IPS-18a (cell line): Measurements from ENCODE around the gene NEGR1.

Experiments
- H3K27ac ChIP-seq: one replicate; pipeline ENCODE4 v1.5.1; 2013; ENCODE audit warnings: low read length
- H3K27me3 ChIP-seq: one replicate; pipeline ENCODE4 v1.6.1; 2013; ENCODE audit warnings: mild to moderate bottlenecking, low read length; ENCODE audit not compliant: control insufficient read depth, insufficient read depth
- H3K36me3 ChIP-seq: one replicate; pipeline ENCODE4 v1.6.1; 2013; ENCODE audit warnings: low read depth, low read length; ENCODE audit not compliant: control insufficient read depth
- H3K4me1 ChIP-seq: one replicate; pipeline ENCODE4 v1.6.1; 2013; ENCODE audit warnings: low read depth, low read length; ENCODE audit not compliant: control insufficient read depth
- H3K4me3 ChIP-seq: one replicate; pipeline ENCODE4 v1.5.1; 2013; ENCODE audit warnings: low read length
- H3K9ac ChIP-seq: one replicate; pipeline ENCODE4 v1.6.1; 2013; ENCODE audit warnings: mild to moderate bottlenecking, low read length, moderate library complexity
- H3K9me3 ChIP-seq: one replicate; pipeline ENCODE4 v1.6.1; 2013; ENCODE audit warnings: low read depth, low read length; ENCODE audit not compliant: control insufficient read depth

NEGR1 gene

DNA sequence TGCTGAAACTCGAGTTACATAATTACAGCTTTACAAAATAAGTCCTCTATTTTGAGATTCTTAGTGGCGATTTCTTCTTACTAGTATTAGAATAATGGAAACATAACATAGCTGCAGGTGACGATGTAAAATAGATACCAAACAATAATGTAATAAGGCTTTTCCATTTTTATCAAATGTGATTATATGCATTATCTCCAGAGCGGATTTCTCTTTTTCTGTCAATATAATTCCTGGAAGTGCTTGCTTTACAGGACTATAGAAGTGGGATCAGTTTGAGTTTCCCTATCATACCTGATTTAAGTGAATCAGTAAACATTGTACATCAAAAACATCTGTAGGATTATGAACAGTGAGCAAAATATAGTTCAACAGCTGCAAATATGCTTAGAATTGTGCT is 442.5 kb downstream of the NEGR1 start:
- Histone ChIP-seq H3K27me3 (no peaks in the 10 kb centered on the region), H3K4me1 (peaks cover 15% of the 10 kb centered on the region), H3K27ac (no peak overlapping the region), H3K4me3 (no peak overlapping the region), H3K36me3 (no peaks in the 10 kb centered on the region), H3K9me3 (no peaks in the 10 kb centered on the region), H3K9ac (no peak overlapping the region)

GRCh38 chr1:71836904-71837303 is 445.4 kb downstream of the NEGR1 start:
- Histone ChIP-seq H3K36me3 (no peaks in the 10 kb centered on the region), H3K4me1 (peaks cover 15% of the 10 kb centered on the region), H3K27ac (peak overlapping the region; percentile 36), H3K27me3 (no peaks in the 10 kb centered on the region), H3K9me3 (no peaks in the 10 kb centered on the region), H3K4me3 (no peak overlapping the region), H3K9ac (no peak overlapping the region)

DNA sequence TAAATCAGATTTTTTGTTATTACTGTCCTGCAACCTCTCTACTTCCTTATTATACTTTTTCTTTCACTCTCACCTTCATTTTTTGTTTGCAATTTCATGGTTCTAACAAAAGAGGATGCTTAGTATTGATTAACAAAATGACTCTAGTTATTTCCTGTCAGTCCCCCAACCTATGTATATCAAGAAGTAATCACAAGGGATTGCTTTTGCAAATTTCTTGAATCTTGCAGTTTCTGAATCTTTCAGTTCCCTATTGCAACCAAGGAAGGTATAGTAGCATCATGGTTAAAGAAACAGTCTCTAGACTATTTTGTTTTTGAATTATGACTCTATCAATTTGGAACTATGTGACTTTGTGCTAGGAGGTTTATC is 446.9 kb downstream of the NEGR1 start:
- H3K36me3 ChIP-seq, result no peaks in the 10 kb centered on the region
- no peak overlapping the region for H3K4me3 ChIP-seq
- no peaks in the 10 kb centered on the region for H3K27me3 ChIP-seq
- no peak overlapping the region for H3K9ac ChIP-seq
- H3K4me1 ChIP-seq, result peaks cover 15% of the 10 kb centered on the region
- H3K27ac ChIP-seq, result no peak overlapping the region
- no peaks in the 10 kb centered on the region for H3K9me3 ChIP-seq

DNA sequence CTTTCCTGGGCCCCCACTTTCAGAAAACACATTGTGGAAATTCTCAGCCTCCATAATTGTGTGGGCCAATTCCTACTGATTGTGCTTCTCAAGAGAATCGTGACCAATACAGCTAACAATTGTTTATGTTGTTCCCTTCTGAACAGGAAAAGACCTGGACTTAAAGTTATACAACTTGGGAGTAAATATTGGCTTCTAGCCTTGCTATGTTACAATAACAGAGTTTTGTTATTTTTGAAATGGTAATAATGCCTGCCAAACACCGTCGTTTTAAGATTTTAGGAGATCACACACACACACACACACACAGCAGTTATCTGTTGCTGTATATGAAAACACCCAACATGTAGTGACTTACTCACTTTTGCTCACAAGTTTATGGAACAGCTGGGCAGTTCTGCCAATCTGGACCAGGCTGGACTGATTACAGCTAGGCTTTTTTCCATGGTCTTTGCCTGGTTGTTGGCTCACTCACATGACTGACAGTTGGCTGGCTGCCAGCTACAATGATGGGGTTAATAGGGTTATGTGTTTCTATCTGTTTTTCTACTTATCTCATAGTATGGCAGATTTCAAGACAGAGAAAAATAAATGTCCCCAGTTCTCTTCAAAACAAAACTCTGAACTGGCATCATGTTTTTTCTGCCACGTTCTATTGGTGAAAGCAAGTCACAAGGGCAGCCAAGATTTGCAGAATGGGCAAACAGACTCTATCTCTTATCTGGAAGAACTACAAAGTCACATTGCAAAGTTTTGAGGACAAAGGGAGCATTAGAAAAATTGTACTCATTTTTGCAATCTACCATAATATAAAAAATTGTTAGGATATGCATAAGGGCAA is 447.5 kb downstream of the NEGR1 start:
- no peaks in the 10 kb centered on the region for H3K27me3 ChIP-seq
- no peak overlapping the region for H3K27ac ChIP-seq
- no peaks in the 10 kb centered on the region for H3K9me3 ChIP-seq
- peaks cover 15% of the 10 kb centered on the region for H3K4me1 ChIP-seq
- H3K36me3 ChIP-seq, result no peaks in the 10 kb centered on the region
- H3K4me3 ChIP-seq, result no peak overlapping the region
- no peak overlapping the region for H3K9ac ChIP-seq

- Histone ChIP-seq H3K9me3 (no peaks in the 10 kb centered on the region), H3K4me3 (no peak overlapping the region), H3K36me3 (no peaks in the 10 kb centered on the region), H3K9ac (no peak overlapping the region), H3K4me1 (peaks cover 18% of the 10 kb centered on the region), H3K27me3 (no peaks in the 10 kb centered on the region), H3K27ac (no peak overlapping the region)
These were observed 450.7 kb downstream of the NEGR1 start for GRCh38 chr1:71831646-71832045.

DNA sequence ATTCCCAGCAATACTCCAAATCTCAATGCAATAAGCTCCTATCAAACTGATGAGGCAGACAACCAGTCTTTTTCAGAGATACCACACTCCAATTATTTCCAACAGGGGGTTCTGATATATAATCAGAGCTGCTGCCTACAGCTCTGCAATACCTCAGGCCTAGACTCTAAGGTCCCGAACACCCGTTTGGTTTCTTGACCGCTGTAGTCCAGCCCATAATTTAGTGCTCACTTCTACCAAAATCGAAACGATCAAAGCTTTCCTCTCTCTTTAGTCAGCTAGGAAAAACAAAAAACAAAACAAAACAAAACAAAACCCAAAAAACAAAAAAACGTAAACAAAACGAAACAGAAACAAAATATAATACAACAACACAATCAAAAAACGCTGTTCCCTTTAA is 453.0 kb downstream of the NEGR1 start:
- Histone ChIP-seq H3K9me3 (no peaks in the 10 kb centered on the region), H3K36me3 (no peaks in the 10 kb centered on the region), H3K4me3 (no peak overlapping the region), H3K4me1 (peaks cover 24% of the 10 kb centered on the region), H3K27me3 (no peaks in the 10 kb centered on the region), H3K9ac (no peak overlapping the region), H3K27ac (no peak overlapping the region)

GRCh38 chr1:71828431-71829012 is 453.8 kb downstream of the NEGR1 start:
- H3K4me3 ChIP-seq, result no peak overlapping the region
- H3K4me1 ChIP-seq, result peaks cover 24% of the 10 kb centered on the region
- no peak overlapping the region for H3K9ac ChIP-seq
- no peak overlapping the region for H3K27ac ChIP-seq
- no peaks in the 10 kb centered on the region for H3K36me3 ChIP-seq
- no peaks in the 10 kb centered on the region for H3K27me3 ChIP-seq
- no peaks in the 10 kb centered on the region for H3K9me3 ChIP-seq

DNA sequence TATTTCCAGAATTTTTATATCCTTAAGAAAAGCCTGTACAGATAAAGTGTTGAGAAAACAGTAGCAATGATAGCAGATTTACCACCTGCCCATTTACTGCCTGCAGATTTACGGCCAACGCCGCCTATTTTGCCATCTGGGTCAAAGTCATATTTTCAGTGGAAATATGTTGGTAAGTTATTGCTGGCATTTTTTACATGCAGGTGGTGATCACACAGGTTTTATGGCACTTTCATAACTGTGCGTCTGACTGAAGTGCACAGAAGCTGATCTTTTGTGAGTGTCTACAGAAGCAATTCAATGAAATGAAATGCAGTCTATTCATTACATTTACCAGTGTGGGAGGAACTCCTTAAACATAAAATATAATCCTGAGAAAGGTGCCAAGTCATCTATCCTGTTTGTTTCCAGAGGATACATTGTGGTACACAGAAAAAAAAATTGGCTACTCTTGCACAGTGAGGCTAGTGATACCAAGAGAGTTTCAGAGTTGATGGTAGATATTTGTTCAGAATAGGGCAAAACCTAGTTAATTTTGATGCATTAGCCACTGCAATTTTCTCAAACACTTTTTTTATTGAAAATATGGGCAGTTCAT is 458.5 kb downstream of the NEGR1 start:
- no peaks in the 10 kb centered on the region for H3K36me3 ChIP-seq
- no peak overlapping the region for H3K4me3 ChIP-seq
- no peak overlapping the region for H3K9ac ChIP-seq
- no peaks in the 10 kb centered on the region for H3K9me3 ChIP-seq
- H3K27ac ChIP-seq, result no peak overlapping the region
- peaks cover 23% of the 10 kb centered on the region for H3K4me1 ChIP-seq
- no peaks in the 10 kb centered on the region for H3K27me3 ChIP-seq

DNA sequence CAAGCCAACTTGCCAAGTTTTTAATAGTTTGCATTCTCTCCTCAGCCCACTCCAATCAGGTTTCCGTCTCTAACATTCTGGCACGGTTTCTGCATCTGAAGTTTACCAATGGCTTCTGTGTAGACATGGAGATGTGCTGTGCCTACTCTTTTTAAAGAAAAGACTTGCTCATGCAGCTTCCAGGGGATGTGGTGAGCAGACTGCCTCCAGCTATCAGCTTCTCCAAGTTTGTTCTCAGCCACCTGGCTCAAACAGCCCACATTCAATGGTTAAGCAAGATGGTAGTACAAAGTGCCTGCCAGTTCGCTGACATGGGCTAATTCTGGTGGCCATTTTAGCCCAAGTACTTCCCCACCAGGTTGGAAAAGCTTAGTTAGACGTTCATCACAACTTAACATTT is 465.3 kb downstream of the NEGR1 start:
- H3K4me1 ChIP-seq, result no peaks in the 10 kb centered on the region
- H3K27me3 ChIP-seq, result no peaks in the 10 kb centered on the region
- no peaks in the 10 kb centered on the region for H3K9me3 ChIP-seq
- H3K9ac ChIP-seq, result no peak overlapping the region
- H3K27ac ChIP-seq, result no peak overlapping the region
- H3K4me3 ChIP-seq, result no peak overlapping the region
- no peaks in the 10 kb centered on the region for H3K36me3 ChIP-seq

DNA sequence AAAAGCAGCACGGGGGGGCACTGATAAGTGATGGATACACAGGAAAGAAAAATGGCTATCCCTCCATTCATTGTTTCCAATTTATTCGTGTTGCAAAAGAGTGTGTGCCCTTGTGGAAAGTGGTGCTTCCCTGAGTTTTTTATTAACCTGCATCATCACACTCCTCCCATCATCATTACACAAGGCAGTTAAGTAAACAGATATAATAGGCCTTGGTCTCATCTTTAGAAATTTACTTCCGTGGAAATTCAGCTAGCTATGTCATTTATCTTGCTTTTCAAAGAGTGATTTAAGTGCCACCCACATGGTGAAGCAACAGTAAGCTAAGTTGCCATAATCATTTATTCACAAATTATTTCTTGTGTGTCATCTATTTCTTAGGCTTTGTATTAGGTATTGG is 473.3 kb downstream of the NEGR1 start:
- Histone ChIP-seq H3K36me3 (no peaks in the 10 kb centered on the region), H3K4me1 (no peaks in the 10 kb centered on the region), H3K9ac (no peak overlapping the region), H3K9me3 (no peaks in the 10 kb centered on the region), H3K27me3 (no peaks in the 10 kb centered on the region), H3K4me3 (no peak overlapping the region), H3K27ac (no peak overlapping the region)

GRCh38 chr1:71804140-71804539 is 478.2 kb downstream of the NEGR1 start:
- Histone ChIP-seq H3K27me3 (no peaks in the 10 kb centered on the region), H3K4me1 (no peaks in the 10 kb centered on the region), H3K27ac (no peak overlapping the region), H3K36me3 (no peaks in the 10 kb centered on the region), H3K4me3 (no peak overlapping the region), H3K9me3 (no peaks in the 10 kb centered on the region), H3K9ac (no peak overlapping the region)

DNA sequence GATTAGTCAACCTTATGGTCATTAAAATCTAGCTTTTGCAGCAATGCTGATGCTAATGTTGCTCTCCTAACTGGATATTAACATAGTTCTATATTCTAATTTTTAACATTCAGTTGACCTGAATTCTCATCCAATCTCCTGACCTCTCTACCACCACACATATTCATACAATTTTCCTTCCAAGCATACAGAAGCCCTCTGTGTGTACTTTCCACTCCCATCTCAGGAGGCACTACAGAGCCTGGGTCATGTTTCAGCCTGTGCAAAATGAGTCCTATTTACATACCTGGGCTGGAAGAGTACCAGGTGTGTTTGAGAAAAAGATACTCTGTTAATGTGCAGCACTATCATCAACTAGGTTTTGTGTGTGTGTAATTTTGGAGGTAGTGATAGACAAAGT is 486.3 kb downstream of the NEGR1 start:
- Histone ChIP-seq H3K27ac (no peak overlapping the region), H3K9ac (no peak overlapping the region), H3K4me1 (no peaks in the 10 kb centered on the region), H3K9me3 (no peaks in the 10 kb centered on the region), H3K4me3 (no peak overlapping the region), H3K27me3 (no peaks in the 10 kb centered on the region), H3K36me3 (no peaks in the 10 kb centered on the region)
